ENCODE results near the gene COL19A1.

- TF ChIP-seq CTCF (IDR thresholded peaks at IDR 0.05; ENCODE audit: low read depth, low read length): no peak
- no peak for TF ChIP-seq POLR2A (IDR thresholded peaks at IDR 0.05; ENCODE audit: extremely low read depth, insufficient read length)
Measured at GRCh38 chr6:70112716-70113115, 246.4 kb downstream of the COL19A1 start.
